Measurements from ENCODE around the gene RAB11FIP2. TPM values are rescaled to one million over a fixed set of nuclear protein-coding genes. Genes with fewer than 3 reads are reported as not detected.

RAB11FIP2 gene
- total RNA-seq, 1 donor from 2014 or later: 22.7 TPM

DNA sequence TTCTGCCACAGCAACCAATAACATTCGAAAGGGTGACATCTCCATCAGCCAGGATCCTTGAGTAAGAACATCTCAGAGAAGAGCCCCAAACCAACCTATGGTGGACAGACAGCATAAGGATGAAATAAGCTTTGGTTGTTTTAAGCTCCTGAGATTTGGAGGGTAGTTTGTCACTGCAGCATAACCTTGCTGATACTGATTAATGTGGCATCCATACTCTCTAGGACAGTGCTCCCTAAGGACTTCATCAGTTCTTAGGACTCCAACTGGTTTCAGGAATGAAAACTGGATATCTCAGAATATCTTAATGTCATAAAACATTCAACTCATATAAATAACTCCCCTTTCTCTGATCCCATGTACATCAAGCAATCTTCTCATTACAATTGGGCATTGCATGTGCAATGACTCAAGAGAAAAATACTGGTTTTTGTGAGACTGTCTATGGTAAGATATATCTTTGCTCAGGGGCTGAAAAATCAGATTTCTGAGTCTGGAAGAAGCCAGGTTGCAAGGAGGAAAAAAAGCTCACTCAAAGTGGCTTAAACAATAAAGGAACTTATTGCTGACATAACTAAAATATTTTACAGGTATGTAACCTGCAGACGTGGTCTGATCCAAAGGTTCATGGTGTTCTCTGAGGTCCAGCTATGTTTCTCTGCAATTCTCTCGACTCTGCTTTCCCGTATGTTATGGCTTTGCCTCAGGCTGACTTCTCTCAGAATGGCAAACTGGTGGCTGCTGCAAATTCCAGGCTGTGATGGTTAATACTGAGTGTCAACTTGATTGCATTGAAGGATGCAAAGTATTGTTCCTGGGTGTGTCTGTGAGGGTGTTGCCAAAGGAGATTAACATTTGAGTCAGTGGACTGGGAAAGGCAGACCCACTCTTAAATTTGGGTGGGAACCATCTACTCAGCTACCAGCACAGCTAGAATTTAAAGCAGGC is 65.7 kb downstream of the RAB11FIP2 start:
- Histone ChIP-seq H3K4me3 (ENCODE audit: low read depth, low read length) (no peak overlapping the region), H3K36me3 (ENCODE audit: control insufficient read depth, insufficient read depth, low read length) (no peaks in the 10 kb centered on the region), H3K27me3 (ENCODE audit: control insufficient read depth, insufficient read depth, low read length) (no peaks in the 10 kb centered on the region)
- TF ChIP-seq, protein P1, sequence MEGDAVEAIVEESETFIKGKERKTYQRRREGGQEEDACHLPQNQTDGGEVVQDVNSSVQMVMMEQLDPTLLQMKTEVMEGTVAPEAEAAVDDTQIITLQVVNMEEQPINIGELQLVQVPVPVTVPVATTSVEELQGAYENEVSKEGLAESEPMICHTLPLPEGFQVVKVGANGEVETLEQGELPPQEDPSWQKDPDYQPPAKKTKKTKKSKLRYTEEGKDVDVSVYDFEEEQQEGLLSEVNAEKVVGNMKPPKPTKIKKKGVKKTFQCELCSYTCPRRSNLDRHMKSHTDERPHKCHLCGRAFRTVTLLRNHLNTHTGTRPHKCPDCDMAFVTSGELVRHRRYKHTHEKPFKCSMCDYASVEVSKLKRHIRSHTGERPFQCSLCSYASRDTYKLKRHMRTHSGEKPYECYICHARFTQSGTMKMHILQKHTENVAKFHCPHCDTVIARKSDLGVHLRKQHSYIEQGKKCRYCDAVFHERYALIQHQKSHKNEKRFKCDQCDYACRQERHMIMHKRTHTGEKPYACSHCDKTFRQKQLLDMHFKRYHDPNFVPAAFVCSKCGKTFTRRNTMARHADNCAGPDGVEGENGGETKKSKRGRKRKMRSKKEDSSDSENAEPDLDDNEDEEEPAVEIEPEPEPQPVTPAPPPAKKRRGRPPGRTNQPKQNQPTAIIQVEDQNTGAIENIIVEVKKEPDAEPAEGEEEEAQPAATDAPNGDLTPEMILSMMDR (IDR thresholded peaks at IDR 0.05; ENCODE audit: insufficient read depth, low read length, poor library complexity, severe bottlenecking): no peak
- DNase-seq (ENCODE audit: low read depth): no peak

DNA sequence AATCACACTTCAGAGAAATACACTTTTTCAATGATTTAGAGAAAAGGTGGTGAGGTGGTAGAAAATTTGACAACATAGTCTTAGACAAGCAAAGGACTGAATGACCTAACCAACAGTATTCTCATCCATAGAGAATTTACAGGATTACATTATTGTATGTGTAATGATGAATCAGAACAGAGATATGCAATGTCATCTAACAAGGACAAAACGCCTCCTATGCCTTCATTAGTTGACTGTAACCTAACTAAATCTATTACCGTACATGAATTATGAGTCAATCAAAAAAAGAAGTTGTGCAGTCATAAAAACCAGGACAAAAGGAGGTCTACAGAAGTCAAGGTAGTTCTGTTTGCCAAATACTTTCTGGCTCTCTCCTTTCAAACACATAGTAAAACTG is 66.5 kb downstream of the RAB11FIP2 start:
- DNase-seq (ENCODE audit: low read depth): peak; percentile 29
- Histone ChIP-seq H3K4me3 (ENCODE audit: low read depth, low read length) (no peak overlapping the region), H3K27me3 (ENCODE audit: control insufficient read depth, insufficient read depth, low read length) (no peaks in the 10 kb centered on the region), H3K36me3 (ENCODE audit: control insufficient read depth, insufficient read depth, low read length) (no peaks in the 10 kb centered on the region)
- TF ChIP-seq, protein P1 (IDR thresholded peaks at IDR 0.05; ENCODE audit: insufficient read depth, low read length, poor library complexity, severe bottlenecking): no peak

DNA sequence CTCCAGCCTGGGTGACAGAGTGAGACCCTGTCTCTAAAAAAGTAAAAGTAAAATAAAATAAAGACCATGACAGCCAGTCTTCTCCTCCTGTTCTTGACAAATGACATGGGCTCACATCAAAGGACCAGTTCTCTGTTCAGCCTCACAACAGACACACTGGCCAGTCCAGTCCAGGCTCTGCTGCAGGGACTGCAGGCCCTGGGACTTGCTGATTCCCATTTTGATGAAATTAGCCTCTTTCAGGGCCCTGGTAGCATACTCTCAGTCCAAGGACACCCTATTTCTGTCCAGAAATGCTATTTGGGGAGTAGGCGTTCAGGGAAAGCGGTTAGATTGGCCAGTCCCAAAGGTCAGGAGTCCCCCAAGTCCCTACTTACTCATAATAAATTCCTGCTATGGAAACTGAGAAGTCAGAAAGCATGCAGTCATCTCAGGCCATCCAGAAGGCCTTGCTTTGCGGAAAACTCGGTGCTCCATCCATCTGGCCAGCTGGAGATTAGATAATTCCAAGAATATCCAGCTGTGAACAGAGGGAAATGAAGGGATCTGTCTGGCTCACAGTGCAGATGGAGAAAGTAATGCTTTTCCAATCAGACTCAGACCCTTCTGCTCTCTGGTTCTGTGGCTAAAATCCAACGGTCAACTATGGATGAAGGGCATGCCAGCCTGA is 74.4 kb downstream of the RAB11FIP2 start:
- TF ChIP-seq, protein P1 (IDR thresholded peaks at IDR 0.05; ENCODE audit: insufficient read depth, low read length, poor library complexity, severe bottlenecking): no peak
- Histone ChIP-seq H3K27me3 (ENCODE audit: control insufficient read depth, insufficient read depth, low read length) (no peaks in the 10 kb centered on the region), H3K36me3 (ENCODE audit: control insufficient read depth, insufficient read depth, low read length) (no peaks in the 10 kb centered on the region), H3K4me3 (ENCODE audit: low read depth, low read length) (no peak overlapping the region)
- no peak for DNase-seq (ENCODE audit: low read depth)

DNA sequence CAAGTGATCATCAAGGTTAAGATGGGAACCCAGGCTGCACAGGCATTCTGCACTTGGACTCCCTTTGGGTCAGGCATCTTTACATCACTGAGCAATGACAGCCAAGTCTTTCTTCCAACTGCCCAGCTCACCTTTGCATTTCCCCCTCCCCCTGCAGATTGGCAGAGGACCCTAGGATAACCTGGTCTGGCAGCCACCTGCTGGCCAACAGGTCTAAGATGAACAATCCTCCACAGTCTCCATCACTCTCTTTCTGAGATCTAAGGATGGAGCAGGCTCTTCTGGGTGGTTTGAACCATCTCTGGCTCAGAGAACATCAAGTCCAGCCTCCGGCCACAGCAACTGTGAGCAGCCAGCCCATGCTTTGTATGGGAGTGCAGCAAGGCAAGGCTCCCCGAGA is 75.8 kb downstream of the RAB11FIP2 start:
- Histone ChIP-seq H3K27me3 (ENCODE audit: control insufficient read depth, insufficient read depth, low read length) (no peaks in the 10 kb centered on the region), H3K36me3 (ENCODE audit: control insufficient read depth, insufficient read depth, low read length) (no peaks in the 10 kb centered on the region), H3K4me3 (ENCODE audit: low read depth, low read length) (no peak overlapping the region)
- TF ChIP-seq, protein P1 (IDR thresholded peaks at IDR 0.05; ENCODE audit: insufficient read depth, low read length, poor library complexity, severe bottlenecking): no peak
- DNase-seq (ENCODE audit: low read depth): no peak

DNA sequence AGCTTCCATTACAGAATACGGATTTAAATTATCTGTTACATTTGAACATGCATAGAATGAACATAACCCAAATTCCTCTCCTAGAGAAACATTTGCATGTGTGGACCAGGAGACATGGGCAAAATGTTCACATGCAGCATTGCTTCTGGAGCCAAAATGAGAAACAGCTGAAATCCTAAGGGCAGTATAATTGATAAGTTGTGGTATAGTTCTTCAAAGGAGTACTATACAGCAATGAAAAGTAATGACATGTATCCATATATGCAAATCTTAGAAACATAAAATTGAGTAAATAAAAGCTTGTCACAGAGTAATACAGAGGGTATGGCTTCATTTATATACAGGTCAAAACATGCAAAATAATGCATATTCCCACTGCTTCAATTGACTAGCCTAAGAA is 77.1 kb downstream of the RAB11FIP2 start:
- TF ChIP-seq, protein P1 (IDR thresholded peaks at IDR 0.05; ENCODE audit: insufficient read depth, low read length, poor library complexity, severe bottlenecking): no peak
- no peak for DNase-seq (ENCODE audit: low read depth)
- Histone ChIP-seq H3K27me3 (ENCODE audit: control insufficient read depth, insufficient read depth, low read length) (no peaks in the 10 kb centered on the region), H3K4me3 (ENCODE audit: low read depth, low read length) (no peak overlapping the region), H3K36me3 (ENCODE audit: control insufficient read depth, insufficient read depth, low read length) (no peaks in the 10 kb centered on the region)

Data from kidney epithelial cell (primary cell).